ENCODE data around the gene CCZ1.

GRCh38 chr7:5872326-5872725 is 26.2 kb upstream of the CCZ1 start:
- TF ChIP-seq CTCF (IDR thresholded peaks at IDR 0.05) (no peak), POLR2A (IDR thresholded peaks at IDR 0.05) (no peak)

Measured in thyroid gland (tissue), 4 donors.